GM12865 (cell line): ENCODE measurements around the gene ESR1.

ENCODE experiments used
- DNase-seq: peaks from one replicate; pipeline ENCODE4 v3.0.0; 2010; ENCODE audit warnings: low read depth
- H3K4me3 ChIP-seq: 2 replicates; pipeline ENCODE4 v1.5.1; 2011; ENCODE audit warnings: mild to moderate bottlenecking, low read depth, low read length, control low read depth
- TF ChIP-seq, protein P1 (sequence below): IDR thresholded peaks from 2 replicates; pipeline ENCODE4 v1.5.1; 2011; ENCODE audit warnings: low read length, control low read depth, low read depth, inconsistent platforms; ENCODE audit not compliant: insufficient read depth; ENCODE audit errors: missing control alignments

Gene ESR1

DNA sequence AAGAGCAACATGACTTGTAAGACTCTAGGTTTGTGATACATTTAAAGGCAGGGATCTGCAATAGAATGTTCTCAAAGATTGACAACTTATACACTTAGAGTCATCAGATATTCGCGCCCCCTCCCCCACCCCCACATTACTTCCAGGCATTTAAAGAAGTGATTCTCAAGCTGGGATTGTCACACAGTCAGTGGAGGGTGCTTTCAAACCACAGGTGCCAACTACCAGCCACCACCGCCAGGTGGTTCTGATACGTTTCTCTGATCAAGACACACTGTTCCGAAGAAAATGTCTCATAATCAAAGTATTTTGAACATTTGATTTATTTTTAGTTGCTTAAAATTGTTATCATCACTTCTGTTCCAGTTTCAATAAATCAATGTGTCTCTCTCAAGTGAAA, 357.5 kb downstream of the ESR1 start:
- no peak overlapping the region for H3K4me3 ChIP-seq
- no peak for DNase-seq
- TF ChIP-seq, protein P1, sequence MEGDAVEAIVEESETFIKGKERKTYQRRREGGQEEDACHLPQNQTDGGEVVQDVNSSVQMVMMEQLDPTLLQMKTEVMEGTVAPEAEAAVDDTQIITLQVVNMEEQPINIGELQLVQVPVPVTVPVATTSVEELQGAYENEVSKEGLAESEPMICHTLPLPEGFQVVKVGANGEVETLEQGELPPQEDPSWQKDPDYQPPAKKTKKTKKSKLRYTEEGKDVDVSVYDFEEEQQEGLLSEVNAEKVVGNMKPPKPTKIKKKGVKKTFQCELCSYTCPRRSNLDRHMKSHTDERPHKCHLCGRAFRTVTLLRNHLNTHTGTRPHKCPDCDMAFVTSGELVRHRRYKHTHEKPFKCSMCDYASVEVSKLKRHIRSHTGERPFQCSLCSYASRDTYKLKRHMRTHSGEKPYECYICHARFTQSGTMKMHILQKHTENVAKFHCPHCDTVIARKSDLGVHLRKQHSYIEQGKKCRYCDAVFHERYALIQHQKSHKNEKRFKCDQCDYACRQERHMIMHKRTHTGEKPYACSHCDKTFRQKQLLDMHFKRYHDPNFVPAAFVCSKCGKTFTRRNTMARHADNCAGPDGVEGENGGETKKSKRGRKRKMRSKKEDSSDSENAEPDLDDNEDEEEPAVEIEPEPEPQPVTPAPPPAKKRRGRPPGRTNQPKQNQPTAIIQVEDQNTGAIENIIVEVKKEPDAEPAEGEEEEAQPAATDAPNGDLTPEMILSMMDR: no peak

DNA sequence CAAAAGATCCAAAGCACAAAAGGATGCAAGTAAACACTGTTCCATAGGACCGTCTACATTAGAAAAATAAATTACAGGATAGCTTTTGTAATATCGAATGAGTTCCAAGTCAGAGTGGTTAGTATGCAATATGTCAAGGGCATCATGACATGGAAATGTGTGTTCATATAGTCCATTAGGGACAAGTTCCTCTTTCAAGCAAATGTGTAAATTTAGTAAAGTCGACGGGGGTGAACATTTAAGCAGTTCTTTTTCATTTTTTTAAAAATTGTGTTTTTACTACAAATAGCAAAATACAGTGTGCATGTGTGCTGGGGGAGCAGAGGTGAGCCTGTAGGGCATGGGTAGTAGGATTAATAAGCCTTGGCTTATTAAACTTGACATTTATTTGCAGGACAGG, 359.0 kb downstream of the ESR1 start:
- no peak overlapping the region for H3K4me3 ChIP-seq
- no peak for DNase-seq
- TF ChIP-seq, protein P1: no peak

DNA sequence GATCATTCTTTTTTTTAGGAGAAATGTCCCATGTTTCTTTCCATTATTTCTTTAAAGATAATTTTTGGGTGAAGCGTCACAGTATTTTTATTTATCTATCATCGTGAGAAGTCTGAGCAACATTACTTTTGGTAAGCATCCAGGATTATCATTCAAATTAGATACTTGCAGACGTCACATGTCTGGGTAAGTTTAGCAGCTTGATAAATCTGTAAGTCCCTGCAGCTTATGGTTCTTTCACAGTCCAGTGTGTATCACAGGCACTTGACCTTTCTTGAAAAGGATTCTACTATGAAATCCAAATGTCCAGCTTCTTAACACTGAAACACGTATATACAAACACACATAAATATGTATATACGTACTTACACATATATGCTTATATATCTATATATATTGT, 359.4 kb downstream of the ESR1 start:
- TF ChIP-seq, protein P1: no peak
- H3K4me3 ChIP-seq: no peak overlapping the region

DNA sequence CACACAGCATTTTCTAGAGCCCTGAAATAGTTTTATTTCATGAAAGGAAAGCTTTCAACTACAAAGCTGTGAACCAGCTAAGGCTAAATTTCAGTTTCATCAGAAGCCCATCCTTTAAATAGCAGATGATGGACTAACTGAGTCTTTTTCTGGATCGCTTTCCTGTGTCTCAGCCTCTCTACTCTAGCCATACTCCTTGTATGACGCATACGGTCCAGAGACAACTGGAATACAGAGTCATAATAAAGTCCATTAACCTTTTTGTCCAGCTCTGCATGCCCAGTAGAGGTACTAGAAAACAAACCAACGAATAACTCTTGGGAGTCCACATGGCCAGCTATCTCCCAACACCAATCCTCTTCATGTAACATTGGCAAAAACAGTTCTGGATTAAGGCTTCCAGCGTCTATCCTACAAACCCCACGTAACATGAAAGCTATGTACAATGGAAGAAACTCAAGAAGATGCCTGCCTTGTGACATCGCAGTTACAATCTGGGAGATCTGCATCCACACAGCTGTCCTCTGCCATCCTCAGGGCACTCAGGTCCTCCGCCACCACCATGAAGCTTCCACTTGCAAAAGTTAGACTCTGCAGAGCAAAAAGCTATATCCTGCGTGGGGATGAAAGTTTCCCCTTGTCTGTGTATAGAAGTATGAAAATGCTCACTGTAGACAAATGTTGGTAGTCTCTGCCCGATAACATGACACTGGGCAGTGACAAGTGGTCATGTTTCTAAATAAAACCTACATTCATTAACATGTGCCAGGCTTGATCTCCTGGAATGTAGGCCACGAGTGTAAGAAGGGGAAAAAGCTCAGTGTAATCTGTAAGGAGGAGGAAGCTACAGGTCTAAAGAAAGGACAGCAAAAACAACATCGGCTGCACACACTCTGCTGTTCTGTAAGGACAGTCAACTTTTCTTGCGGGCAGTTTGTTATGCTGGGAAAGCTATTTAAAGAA, 360.4 kb downstream of the ESR1 start:
- TF ChIP-seq, protein P1: no peak
- H3K4me3 ChIP-seq: peak overlapping the region; percentile 40
- DNase-seq: peak; percentile 31

More for the DNA sequence above, 359.4 kb downstream of the ESR1 start:
- DNase-seq: no peak

DNA sequence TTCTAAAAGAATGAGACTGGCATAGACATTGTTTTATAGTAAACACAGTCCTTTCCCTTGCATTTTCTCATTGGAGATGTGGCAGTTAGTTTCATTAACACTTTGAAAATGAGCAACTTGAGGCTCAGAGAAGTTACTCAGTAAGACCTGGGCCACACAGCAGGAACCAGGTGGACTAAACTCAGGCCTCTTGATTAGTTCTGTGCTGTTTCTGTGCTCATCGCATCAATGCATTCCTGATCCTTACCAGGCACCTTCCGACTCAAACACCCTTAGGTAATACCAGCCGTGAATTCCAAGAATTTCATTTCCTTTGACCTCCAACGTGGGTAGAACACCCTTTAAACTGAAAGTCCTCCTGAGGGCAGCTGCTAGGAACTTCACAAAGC, 362.8 kb downstream of the ESR1 start:
- no peak overlapping the region for H3K4me3 ChIP-seq
- TF ChIP-seq, protein P1: no peak
- DNase-seq: no peak

DNA sequence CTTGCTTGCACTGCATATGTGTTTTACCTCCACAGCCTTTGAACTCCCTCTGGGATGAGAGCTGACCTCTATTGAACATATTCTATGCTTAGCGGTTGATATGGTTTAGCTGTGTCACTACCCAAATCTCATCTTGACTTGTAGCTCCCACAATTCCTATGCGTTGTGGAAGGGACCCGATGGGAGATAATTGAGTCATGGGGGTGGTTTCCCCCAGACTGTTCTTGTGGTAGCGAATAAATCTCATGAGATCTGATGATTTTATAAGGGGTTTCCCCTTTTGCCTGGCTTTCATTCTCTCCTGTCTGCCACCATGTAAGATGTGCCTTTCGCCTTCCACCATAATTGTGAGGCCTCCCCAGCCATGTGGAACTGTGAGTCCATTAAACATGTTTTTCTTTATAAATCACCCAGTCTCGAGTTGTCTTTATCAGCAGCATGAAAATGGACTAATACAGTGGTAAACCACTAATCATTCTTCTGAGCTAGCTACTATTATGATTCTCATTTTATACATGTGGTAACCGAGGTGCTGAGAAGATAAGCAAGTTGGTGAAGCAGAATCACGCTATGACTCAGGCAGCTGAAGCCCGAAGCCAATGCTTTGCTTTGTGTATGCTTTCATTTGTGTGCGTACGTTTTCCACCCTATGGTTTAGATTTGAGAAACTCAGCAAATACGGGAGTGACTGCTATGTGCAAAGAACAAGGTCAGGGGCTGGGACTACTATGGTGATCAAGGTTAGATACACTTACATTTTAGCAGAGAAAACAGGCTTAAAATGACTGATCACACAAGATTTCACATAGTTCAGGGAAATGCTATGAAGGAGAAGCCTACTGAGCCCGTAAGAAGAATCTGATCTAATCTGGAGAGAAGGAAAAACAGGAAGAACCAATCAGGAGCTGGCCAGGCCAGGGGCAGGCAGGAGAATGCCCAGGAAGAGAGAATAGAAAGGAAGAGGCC, 363.5 kb downstream of the ESR1 start:
- TF ChIP-seq, protein P1: no peak
- peak; percentile 93 for DNase-seq
- H3K4me3 ChIP-seq: peak overlapping the region; percentile 41
